Hepatocyte (in vitro differentiated cells): ENCODE data around the gene DUSP16. TPM values are rescaled to one million over a fixed set of nuclear protein-coding genes. Genes with fewer than 3 reads are reported as not detected.

ENCODE experiments used
- DNase-seq: peaks from one replicate; pipeline ENCODE4 v3.0.0-alpha.2; 2016; ENCODE audit warnings: low spot score
- H2AFZ ChIP-seq: fragments of 200-600 bp; sonication (generic); 2 replicates; pipeline ENCODE4 v1.6.0; 2016; ENCODE audit warnings: antibody characterized with exemption, mild to moderate bottlenecking
- H3K27ac ChIP-seq: fragments of 200-600 bp; sonication (generic); 2 replicates; pipeline ENCODE4 v1.5.1; 2016; ENCODE audit warnings: mild to moderate bottlenecking
- H3K27me3 ChIP-seq: fragments of 200-600 bp; sonication (generic); 2 replicates; pipeline ENCODE4 v1.6.1; 2016
- H3K36me3 ChIP-seq: fragments of 200-600 bp; sonication (generic); replicated peaks from 2 replicates; pipeline ENCODE4 v1.5.1; 2016; ENCODE audit warnings: low read depth; ENCODE audit not compliant: insufficient read depth
- H3K4me1 ChIP-seq: fragments of 200-600 bp; sonication (generic); 2 replicates; pipeline ENCODE4 v1.5.1; 2016; ENCODE audit warnings: mild to moderate bottlenecking, moderate library complexity; ENCODE audit not compliant: insufficient read depth
- H3K4me2 ChIP-seq: fragments of 200-600 bp; sonication (generic); 2 replicates; pipeline ENCODE4 v1.6.0; 2016
- H3K4me3 ChIP-seq: fragments of 200-600 bp; sonication (generic); 2 replicates; pipeline ENCODE4 v1.5.1; 2016; ENCODE audit warnings: mild to moderate bottlenecking
- H3K79me2 ChIP-seq: fragments of 200-600 bp; sonication (generic); 2 replicates; pipeline ENCODE4 v1.6.0; 2017; ENCODE audit warnings: mild to moderate bottlenecking
- H3K9me2 ChIP-seq: fragments of 200-600 bp; sonication (generic); replicated peaks from 2 replicates; pipeline ENCODE4 v1.6.0; 2017; ENCODE audit warnings: mild to moderate bottlenecking; ENCODE audit not compliant: insufficient read depth
- H3K9me3 ChIP-seq: fragments of 200-600 bp; sonication (generic); 2 replicates; pipeline ENCODE4 v1.5.1; 2016; ENCODE audit warnings: low read depth, mild to moderate bottlenecking
- H4K20me1 ChIP-seq: fragments of 200-600 bp; sonication (generic); 2 replicates; pipeline ENCODE4 v1.6.0; 2016; ENCODE audit warnings: mild to moderate bottlenecking; ENCODE audit not compliant: insufficient read depth, poor library complexity, severe bottlenecking
- CTCF ChIP-seq: fragments of 200-600 bp; sonication (generic); IDR thresholded peaks from 2 replicates; pipeline ENCODE4 v1.5.1; 2016; ENCODE audit warnings: antibody characterized with exemption, mild to moderate bottlenecking; ENCODE audit not compliant: poor library complexity
- EZH2 ChIP-seq: fragments of 200-600 bp; sonication (generic); IDR thresholded peaks from 2 replicates; pipeline ENCODE4 v1.6.1; 2016; ENCODE audit warnings: antibody characterized with exemption, mild to moderate bottlenecking, borderline replicate concordance
- EZH2phosphoT487 ChIP-seq: fragments of 200-600 bp; sonication (generic); IDR thresholded peaks from one replicate; pipeline ENCODE4 v1.6.1; 2018; ENCODE audit warnings: antibody characterized with exemption, mild to moderate bottlenecking, low read depth, moderate library complexity; ENCODE audit not compliant: unreplicated experiment, severe bottlenecking
- WGBS: methylation state at CpG from one replicate; pipeline ENCODE4 v1.1.6; 2016; ENCODE audit warnings: low lambda C conversion rate; ENCODE audit errors: missing lambda C conversion rate; 5-methylcytosine and 5-hydroxymethylcytosine counted together
- polyA plus RNA-seq: library from polyadenylated mRNA; unstranded; fragments of >200 nt; fragmentation: Nextera tagmentation; extraction: Ambion mirVana; gene quantifications from 2 replicates; pipeline ENCODE4 v1.2.1, GENCODE V29; 2016
- total RNA-seq: library from RNA; depleted of rRNA; stranded (reverse); fragments of >200 nt; gene quantifications from 2 replicates; pipeline ENCODE4 v1.2.3, GENCODE V29; 2014

The DUSP16 gene
- total and polyA plus RNA-seq, 2 experiments from 2014 or later: 13.4 to 74.1 TPM

- Histone ChIP-seq H2AFZ (no peak overlapping the region), H3K79me2 (peaks cover 15% of the 10 kb centered on the region), H3K9me3 (peaks cover 17% of the 10 kb centered on the region), H4K20me1 (no peaks in the 10 kb centered on the region), H3K4me3 (no peak overlapping the region), H3K4me1 (no peaks in the 10 kb centered on the region), H3K27ac (no peak overlapping the region), H3K4me2 (no peak overlapping the region), H3K9me2 (no peaks in the 10 kb centered on the region), H3K36me3 (peaks cover 3% of the 10 kb centered on the region), H3K27me3 (no peaks in the 10 kb centered on the region)
- DNase-seq: no peak
- TF ChIP-seq EZH2 (no peak), EZH2phosphoT487 (no peak), CTCF (no peak)
- WGBS: 100% methylated on average over 2 of the region's 2 CpGs
These were observed 137.7 kb downstream of the DUSP16 start for GRCh38 chr12:12425001-12425400.

Other genes with a start within 250 kb of the DUSP16 start
- gene MANSC1, start 212.6 kb downstream of the DUSP16 start, total RNA-seq: 14.0 and 17.4 TPM in 2 replicates
- gene MANSC1, start 212.6 kb downstream of the DUSP16 start, polyA plus RNA-seq: 15.4 and 20.5 TPM in 2 replicates
- 11.2 and 12.8 TPM in 2 replicates for gene BORCS5, start 205.8 kb downstream of the DUSP16 start, total RNA-seq
- gene BORCS5, start 205.8 kb downstream of the DUSP16 start, polyA plus RNA-seq: 6.6 and 13.3 TPM in 2 replicates
- gene CREBL2, start 49.0 kb upstream of the DUSP16 start, total RNA-seq: 19.0 and 19.4 TPM in 2 replicates
- 7.2 and 11.4 TPM in 2 replicates for gene CREBL2, start 49.0 kb upstream of the DUSP16 start, polyA plus RNA-seq
- 0.16 and 0.50 TPM in 2 replicates for gene GPR19, start 133.3 kb upstream of the DUSP16 start, total RNA-seq
- 0.44 and 0.74 TPM in 2 replicates for gene GPR19, start 133.3 kb upstream of the DUSP16 start, polyA plus RNA-seq
- 44.8 and 46.0 TPM in 2 replicates for gene CDKN1B, start 154.5 kb upstream of the DUSP16 start, total RNA-seq
- gene CDKN1B, start 154.5 kb upstream of the DUSP16 start, polyA plus RNA-seq: 4.2 and 7.0 TPM in 2 replicates
- 5.6 and 6.0 TPM in 2 replicates for gene APOLD1, start 222.8 kb upstream of the DUSP16 start, total RNA-seq
- gene APOLD1, start 222.8 kb upstream of the DUSP16 start, polyA plus RNA-seq: 1.5 and 3.8 TPM in 2 replicates